Measurements from ENCODE around the gene MTMR10. TPM values are rescaled to one million over a fixed set of nuclear protein-coding genes. Genes with fewer than 3 reads are reported as not detected.

The MTMR10 gene
- total RNA-seq, 1 donor from 2014 or later = 6.6 TPM

- DNase-seq (ENCODE audit: low read depth) (no peak), FAIRE-seq (peak; percentile 43)
- no peaks in the 10 kb centered on the region for H3K27me3 ChIP-seq (ENCODE audit: control insufficient read depth, insufficient read depth, low read length)
- H3K36me3 ChIP-seq (ENCODE audit: control insufficient read depth, insufficient read depth, low read length) = no peaks in the 10 kb centered on the region
- no peak overlapping the region for H3K4me3 ChIP-seq (ENCODE audit: low read depth, low read length)
- no peak for TF ChIP-seq CTCF (IDR thresholded peaks at IDR 0.05; ENCODE audit: insufficient read depth, low read length, severe bottlenecking)
These were observed 44.2 kb upstream of the MTMR10 start for GRCh38 chr15:31035610-31036009.

- FAIRE-seq (no peak), DNase-seq (ENCODE audit: low read depth) (peak; percentile 17)
- TF ChIP-seq CTCF (IDR thresholded peaks at IDR 0.05; ENCODE audit: insufficient read depth, low read length, severe bottlenecking) = no peak
- Histone ChIP-seq H3K36me3 (ENCODE audit: control insufficient read depth, insufficient read depth, low read length) (no peaks in the 10 kb centered on the region), H3K4me3 (ENCODE audit: low read depth, low read length) (no peak overlapping the region), H3K27me3 (ENCODE audit: control insufficient read depth, insufficient read depth, low read length) (no peaks in the 10 kb centered on the region)
These were observed 42.7 kb upstream of the MTMR10 start for GRCh38 chr15:31034152-31034551.

GRCh38 chr15:31032961-31033371 is 41.5 kb upstream of the MTMR10 start:
- no peak for DNase-seq (ENCODE audit: low read depth)
- Histone ChIP-seq H3K36me3 (ENCODE audit: control insufficient read depth, insufficient read depth, low read length) (no peaks in the 10 kb centered on the region), H3K27me3 (ENCODE audit: control insufficient read depth, insufficient read depth, low read length) (no peaks in the 10 kb centered on the region), H3K4me3 (ENCODE audit: low read depth, low read length) (no peak overlapping the region)
- TF ChIP-seq CTCF (IDR thresholded peaks at IDR 0.05; ENCODE audit: insufficient read depth, low read length, severe bottlenecking) = no peak
- FAIRE-seq = no peak

- DNase-seq (ENCODE audit: low read depth) = peak; percentile 18
- no peak for FAIRE-seq
- Histone ChIP-seq H3K4me3 (ENCODE audit: low read depth, low read length) (no peak overlapping the region), H3K36me3 (ENCODE audit: control insufficient read depth, insufficient read depth, low read length) (no peaks in the 10 kb centered on the region), H3K27me3 (ENCODE audit: control insufficient read depth, insufficient read depth, low read length) (no peaks in the 10 kb centered on the region)
- no peak for TF ChIP-seq CTCF (IDR thresholded peaks at IDR 0.05; ENCODE audit: insufficient read depth, low read length, severe bottlenecking)
These were observed 40.1 kb upstream of the MTMR10 start for GRCh38 chr15:31031471-31032067.

GRCh38 chr15:31027910-31028578 is 36.6 kb upstream of the MTMR10 start:
- FAIRE-seq = no peak
- Histone ChIP-seq H3K4me3 (ENCODE audit: low read depth, low read length) (no peak overlapping the region), H3K36me3 (ENCODE audit: control insufficient read depth, insufficient read depth, low read length) (no peaks in the 10 kb centered on the region), H3K27me3 (ENCODE audit: control insufficient read depth, insufficient read depth, low read length) (no peaks in the 10 kb centered on the region)
- DNase-seq (ENCODE audit: low read depth) = no peak
- no peak for TF ChIP-seq CTCF (IDR thresholded peaks at IDR 0.05; ENCODE audit: insufficient read depth, low read length, severe bottlenecking)

All from bronchial epithelial cell (primary cell).